Measurements from ENCODE around the gene COX7A2. TPM values are rescaled to one million over a fixed set of nuclear protein-coding genes. Genes with fewer than 3 reads are reported as not detected.

COX7A2 gene
- total and polyA plus RNA-seq, 10 of the 15 experiments (the other 5 are each of a cell fraction or from before 2014, with no cell fraction given): 199 to 1,834 (median 576) TPM

- ChIA-PET SMC1A (ENCODE audit: uncharacterized antibody, unreplicated experiment) (interaction anchor here (0.9 to 2.5 kb wide), 11 partner anchors 9 to 283 kb away, joined by 3 to 11 read pairs (median 3); partner anchors contain the start of gene FILIP1), RAD21 (ENCODE audit: unreplicated experiment) (interaction anchor here (0.8 to 1.6 kb wide), 7 partner anchors 18 to 53 kb away, joined by 3 to 6 read pairs (median 4); no protein-coding TSS in a partner anchor), POLR2A (interaction anchor here (0.7 to 1.4 kb wide), 8 partner anchors 9 to 1783 kb away, joined by 3 to 6 read pairs (median 4); partner anchors contain the start of gene MTO1), CTCF (interaction anchor here (1.0 to 2.0 kb wide), 6 partner anchors 18 to 302 kb away, joined by 3 to 14 read pairs (median 4); partner anchors contain the start of gene FILIP1)
- H3K36me3 ChIP-seq (ENCODE audit: control insufficient read depth in 2 of 2, insufficient read depth in 2 of 2, low read length in 1 of 2): peaks cover 1 to 10% of the 10 kb centered on the region in 2 experiments; a peak in 2 of 4 replicates
- intact Hi-C loops (cut with micrococcal nuclease; ENCODE audit: unreplicated experiment): no loop called here
- no peak for FAIRE-seq
- H3K79me2 ChIP-seq (ENCODE audit: control insufficient read depth, insufficient read depth, low read length): peaks cover 22% of the 10 kb centered on the region
- peak overlapping the region; percentile 90 for H2AFZ ChIP-seq (ENCODE audit: control insufficient read depth, low read depth, low read length)
- H3K27me3 ChIP-seq (replicated peaks in 1 of 2; ENCODE audit: control insufficient read depth in 2 of 2, insufficient read depth in 2 of 2, low read length in 1 of 2): no peaks in the 10 kb centered on the region
- peak overlapping the region; percentile 97 for H3K27ac ChIP-seq (ENCODE audit: control insufficient read depth, insufficient read depth)
- ATAC-seq: peak; percentile 37
- WGBS (ENCODE audit: insufficient coverage, insufficient replicate concordance, low lambda C conversion rate, missing lambda C conversion rate): 79% methylated on average over 15 of the region's 15 CpGs
- peak overlapping the region; percentile 65 for H3K4me3 ChIP-seq
- peaks cover under 1% of the 10 kb centered on the region; the same call in 1 of the 2 replicates for H4K20me1 ChIP-seq (ENCODE audit: control insufficient read depth, insufficient read depth)
- BruUV-seq (replicated peaks): TSS peak; percentile 99
- no peaks in the 10 kb centered on the region for H3K9me3 ChIP-seq (replicated peaks; ENCODE audit: control insufficient read depth, insufficient read depth, low read length)
- H3K4me2 ChIP-seq (ENCODE audit: control insufficient read depth, insufficient read depth): peak overlapping the region; percentile 79
- peak overlapping the region; percentile 90 for H3K9ac ChIP-seq (ENCODE audit: control insufficient read depth, insufficient read depth, low read length)
- H3K4me1 ChIP-seq (ENCODE audit: control insufficient read depth, insufficient read depth, low read length): no peaks in the 10 kb centered on the region
- in situ Hi-C loops (cut with MboI): loop anchor here (25.0 kb wide), 1 partner anchor 1807 kb away; no protein-coding TSS in a partner anchor
- no peak for DNase-seq (ENCODE audit: low read depth, low spot score)
- TF ChIP-seq IKZF2 (IDR thresholded peaks at IDR 0.05) (no peak), REST (IDR thresholded peaks at IDR 0.05; ENCODE audit: low read depth, low read length) (no peak), FOXM1 (IDR thresholded peaks at IDR 0.05; ENCODE audit: low read depth, low read length) (no peak), GATAD2B (conservative IDR thresholded peaks at IDR 0.05; ENCODE audit: low read depth) (no peak), TARDBP (IDR thresholded peaks at IDR 0.05; ENCODE audit: borderline replicate concordance) (no peak), SREBF1 (IDR thresholded peaks at IDR 0.05; ENCODE audit: low read length) (no peak), YY1 (IDR thresholded peaks at IDR 0.05; ENCODE audit: low read depth, low read length) (0 out of 2 replicates have a peak, but pooled peaks have one; percentile 23), BHLHE40 (IDR thresholded peaks at IDR 0.05; ENCODE audit: borderline replicate concordance in 1 of 2, low read depth in 2 of 2, low read length in 1 of 2) (no peak), NFIC (IDR thresholded peaks at IDR 0.05; ENCODE audit: low read depth, low read length) (peak; percentile 2; the same call in 1 of the 2 replicates), SPI1 (IDR thresholded peaks at IDR 0.05; ENCODE audit: borderline replicate concordance, insufficient read depth, low read depth, low read length) (no peak), HDAC6 (IDR thresholded peaks at IDR 0.05; ENCODE audit: unreplicated experiment) (no peak), ESRRA (IDR thresholded peaks at IDR 0.05; ENCODE audit: low read length) (no peak), EP300 (IDR thresholded peaks at IDR 0.05; ENCODE audit: borderline replicate concordance in 1 of 2, control insufficient read depth in 1 of 2, low read depth in 2 of 2, low read length in 2 of 2) (no peak), RAD51 (IDR thresholded peaks at IDR 0.05) (peak; percentile 6; the same call in 1 of the 2 replicates), HSF1 (IDR thresholded peaks at IDR 0.05; ENCODE audit: low read depth, low read length) (no peak), BCL11A (IDR thresholded peaks at IDR 0.05; ENCODE audit: low read depth, low read length) (no peak), MAX (IDR thresholded peaks at IDR 0.05; ENCODE audit: low read depth, low read length) (0 out of 2 replicates have a peak, but pooled peaks have one; percentile 36), CBX3 (IDR thresholded peaks at IDR 0.05; ENCODE audit: borderline replicate concordance, low read depth) (no peak), FOXK2 (IDR thresholded peaks at IDR 0.05) (no peak), ZNF622 (IDR thresholded peaks at IDR 0.05) (no peak)
Measured at GRCh38 chr6:75244063-75244584, 523 bp upstream of the COX7A2 start.

Data from GM12878 (cell line).